ENCODE measurements around the gene URAD.
A peak's percentile ranks its signal among the peaks of the same experiment; 100 is the strongest.

The URAD gene

GRCh38 chr13:27956576-27957300 is 31.8 kb downstream of the URAD start:
- DNase-seq (ENCODE audit: low read depth in 2 of 2) = no peak

- no peak for DNase-seq (ENCODE audit: low read depth in 2 of 2)
Observed at GRCh38 chr13:27955014-27955591, 33.4 kb downstream of the URAD start.

DNA sequence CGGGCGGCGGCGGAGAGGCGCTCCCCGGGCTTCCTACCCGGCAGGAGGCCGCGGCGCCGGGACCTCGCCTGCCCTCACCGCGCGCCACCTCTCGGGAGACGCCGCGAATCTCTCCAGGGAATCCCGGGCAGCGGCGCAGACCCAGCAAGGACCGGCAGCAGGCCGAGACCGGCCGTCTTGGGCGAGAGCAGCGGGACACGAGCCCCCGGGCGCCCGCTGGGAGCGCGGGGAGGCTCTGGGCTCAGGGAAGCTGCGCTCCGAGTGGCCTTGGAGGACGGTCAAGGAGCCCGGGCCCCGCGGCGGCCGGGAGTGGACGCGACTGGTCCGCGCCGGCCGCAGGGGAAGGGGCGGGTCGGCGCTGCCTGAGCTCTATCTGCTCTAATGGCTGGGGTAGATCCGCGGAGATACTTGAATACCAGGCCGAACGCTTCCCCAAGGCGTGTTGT is 34.1 kb downstream of the URAD start:
- DNase-seq (ENCODE audit: low read depth in 2 of 2) = no peak

GRCh38 chr13:27953676-27954405 is 34.7 kb downstream of the URAD start:
- peak; percentile 29 to 64 for DNase-seq (ENCODE audit: low read depth in 2 of 2)

DNA sequence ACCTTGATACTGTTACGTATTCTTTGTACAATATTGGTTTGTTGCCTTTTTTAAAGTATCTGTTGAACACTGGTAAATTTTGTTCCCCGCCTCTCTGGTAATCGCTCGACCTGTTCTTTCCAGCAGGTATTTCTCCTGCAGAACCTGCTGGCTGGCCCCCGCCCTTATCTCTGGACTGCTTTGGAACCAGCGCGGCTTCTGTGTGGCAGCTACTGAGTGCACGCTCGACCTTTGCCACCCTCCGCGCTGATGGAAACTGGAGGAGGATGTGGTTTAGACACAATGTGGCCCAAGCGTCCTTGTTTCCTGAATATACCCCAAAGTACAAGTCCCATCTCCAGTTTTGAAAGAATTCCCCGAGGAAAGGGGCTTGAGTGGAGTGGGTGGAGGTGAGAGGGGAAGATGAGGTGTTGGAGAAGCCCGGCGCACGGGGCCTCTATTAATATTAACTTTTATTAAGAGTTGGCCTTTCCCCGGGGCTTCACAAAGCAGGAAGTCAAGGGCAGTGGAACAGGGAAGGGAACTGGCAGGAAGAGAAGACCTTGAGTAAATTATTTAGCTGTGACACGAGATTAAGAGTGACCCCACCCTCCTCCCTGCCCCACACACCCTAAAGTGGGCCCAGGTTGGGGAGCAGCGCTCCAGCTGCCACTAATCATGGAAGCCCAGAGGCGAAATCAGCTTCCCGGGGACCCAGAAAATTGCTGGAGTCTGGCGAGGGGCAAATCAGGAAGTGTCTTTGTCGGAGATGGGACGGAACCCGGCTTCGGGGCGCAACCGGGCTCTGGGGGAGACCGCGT is 35.4 kb downstream of the URAD start:
- no peak for DNase-seq (ENCODE audit: low read depth in 2 of 2)

DNA sequence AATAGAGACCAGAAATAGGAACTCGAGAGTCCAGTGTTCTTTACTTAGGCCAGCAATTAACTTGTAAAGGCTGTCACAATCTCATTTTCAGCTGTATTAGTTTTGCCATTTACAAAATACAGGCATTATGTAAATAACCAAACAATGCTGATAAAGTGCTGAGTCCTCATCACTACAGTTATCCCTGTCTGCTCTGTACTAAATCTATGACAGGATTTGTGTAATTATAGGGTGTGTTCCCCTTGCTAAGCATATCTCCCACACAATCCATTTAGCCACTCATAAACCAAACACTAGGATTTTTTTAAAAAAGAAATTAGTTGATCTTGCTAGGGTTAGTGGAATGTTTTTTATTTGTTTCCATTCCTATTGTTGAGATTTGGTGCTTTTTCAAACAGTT is 45.5 kb downstream of the URAD start:
- DNase-seq (ENCODE audit: low read depth in 2 of 2) = no peak

GRCh38 chr13:27933580-27934328 is 54.7 kb downstream of the URAD start:
- no peak for DNase-seq (ENCODE audit: low read depth in 2 of 2)

GRCh38 chr13:27933118-27933517 is 55.4 kb downstream of the URAD start:
- no peak for DNase-seq (ENCODE audit: low read depth in 2 of 2)

DNA sequence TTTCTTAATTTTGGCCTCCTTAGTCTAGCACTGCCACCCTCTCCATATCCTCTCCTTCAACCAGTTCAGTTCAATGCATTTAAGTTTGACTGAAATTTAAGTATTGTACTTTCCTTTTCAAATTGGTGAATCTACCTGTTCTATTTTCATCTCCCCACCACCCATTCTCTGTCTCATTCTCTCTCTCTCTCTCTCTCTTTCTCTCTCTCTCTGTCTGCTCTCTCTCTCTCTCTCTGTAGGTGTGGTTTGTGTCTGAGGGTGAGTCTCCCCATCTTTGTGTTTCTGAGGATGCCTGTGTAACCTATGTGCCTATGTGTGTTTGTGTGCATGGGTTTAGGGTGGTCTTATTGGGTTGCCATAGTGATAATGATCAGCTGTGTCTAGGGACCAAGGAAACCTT is 58.6 kb downstream of the URAD start:
- DNase-seq (ENCODE audit: low read depth in 2 of 2) = no peak

DNA sequence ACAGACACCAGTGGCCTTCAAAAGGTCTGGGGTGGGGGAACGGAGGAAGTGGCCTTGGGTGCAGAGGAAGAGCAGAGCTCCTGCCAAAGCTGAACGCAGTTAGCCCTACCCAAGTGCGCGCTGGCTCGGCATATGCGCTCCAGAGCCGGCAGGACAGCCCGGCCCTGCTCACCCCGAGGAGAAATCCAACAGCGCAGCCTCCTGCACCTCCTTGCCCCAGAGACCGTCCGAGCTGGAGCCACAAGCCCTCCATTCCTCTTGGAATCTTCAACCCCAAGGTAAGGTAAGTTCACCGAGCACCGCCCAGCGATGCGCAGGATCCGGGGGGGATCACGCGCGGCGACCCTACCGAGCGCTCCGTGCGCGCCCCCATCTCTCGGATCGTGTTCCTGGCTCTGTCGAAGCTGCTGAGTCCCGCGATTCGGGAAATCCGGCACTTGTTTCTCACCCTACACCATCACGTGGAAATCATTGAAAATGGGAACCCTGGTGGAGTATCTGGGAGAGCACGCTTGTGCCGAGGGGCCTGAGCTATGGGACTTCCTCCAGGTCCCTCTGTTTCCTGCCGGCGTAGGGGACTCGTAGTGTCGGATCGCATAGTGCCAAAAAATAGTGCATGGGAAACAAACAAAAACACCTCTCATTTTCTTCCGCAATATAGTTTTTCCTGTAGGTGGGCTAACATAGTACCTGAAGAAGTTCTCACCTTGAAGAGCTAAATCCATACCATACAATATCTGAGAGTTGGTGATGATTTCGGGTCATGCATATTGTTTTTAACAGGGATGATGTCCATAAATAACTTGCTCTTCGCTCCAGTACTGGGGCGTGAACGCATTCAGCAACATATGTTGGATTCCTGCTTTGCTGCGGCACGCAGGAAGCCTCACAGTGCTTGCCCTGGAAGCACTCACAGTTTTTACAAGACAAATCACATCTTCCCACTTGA is 59.4 kb downstream of the URAD start:
- no peak for DNase-seq (ENCODE audit: low read depth in 2 of 2)

- DNase-seq (ENCODE audit: low read depth in 2 of 2) = no peak
Observed at GRCh38 chr13:27928353-27928804, 60.1 kb downstream of the URAD start.
